ENCODE data around the gene CDKAL1.

CDKAL1 gene

DNA sequence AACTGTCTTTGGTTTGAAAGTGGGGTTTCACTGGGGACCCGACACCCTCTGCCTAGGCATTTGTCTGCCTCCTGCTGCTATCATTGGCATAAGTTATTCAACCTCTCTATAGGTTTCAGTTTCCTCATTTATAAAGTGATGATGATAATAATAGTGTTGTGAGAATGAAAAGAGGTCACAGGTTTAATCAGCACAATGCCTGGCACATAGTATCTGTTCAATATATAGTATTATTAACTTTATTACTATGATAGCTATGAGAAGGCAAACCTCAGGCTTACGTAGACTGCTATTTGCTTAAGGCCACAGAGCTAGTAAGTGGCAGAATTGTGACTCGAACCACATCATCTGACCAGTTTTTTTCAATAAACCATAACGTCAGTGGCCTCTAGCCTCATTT, 256.8 kb downstream of the CDKAL1 start:
- DNase-seq (no peak), ATAC-seq (ENCODE audit: insufficient read depth, low read depth) (no peak)
- no peak overlapping the region for H3K4me2 ChIP-seq (ENCODE audit: insufficient read depth, low read length)
- no peaks in the 10 kb centered on the region for H3K79me2 ChIP-seq (ENCODE audit: insufficient read depth, low read length)
- no peaks in the 10 kb centered on the region for H3K4me1 ChIP-seq (ENCODE audit: insufficient read depth, low read length)
- H2AFZ ChIP-seq (ENCODE audit: low read depth, low read length), result no peak overlapping the region
- no peak overlapping the region for H3K9ac ChIP-seq (ENCODE audit: low read depth, low read length)
- H4K20me1 ChIP-seq (ENCODE audit: insufficient read depth, low read length), result no peaks in the 10 kb centered on the region
- no peaks in the 10 kb centered on the region for H3K9me3 ChIP-seq (ENCODE audit: insufficient read depth, low read length, severe bottlenecking)
- no peak overlapping the region for H3K4me3 ChIP-seq (ENCODE audit: low read depth in 1 of 2, low read length in 2 of 2)
- H3K27me3 ChIP-seq (ENCODE audit: insufficient read depth, low read length, poor library complexity), result no peaks in the 10 kb centered on the region
- TF ChIP-seq, protein P1, sequence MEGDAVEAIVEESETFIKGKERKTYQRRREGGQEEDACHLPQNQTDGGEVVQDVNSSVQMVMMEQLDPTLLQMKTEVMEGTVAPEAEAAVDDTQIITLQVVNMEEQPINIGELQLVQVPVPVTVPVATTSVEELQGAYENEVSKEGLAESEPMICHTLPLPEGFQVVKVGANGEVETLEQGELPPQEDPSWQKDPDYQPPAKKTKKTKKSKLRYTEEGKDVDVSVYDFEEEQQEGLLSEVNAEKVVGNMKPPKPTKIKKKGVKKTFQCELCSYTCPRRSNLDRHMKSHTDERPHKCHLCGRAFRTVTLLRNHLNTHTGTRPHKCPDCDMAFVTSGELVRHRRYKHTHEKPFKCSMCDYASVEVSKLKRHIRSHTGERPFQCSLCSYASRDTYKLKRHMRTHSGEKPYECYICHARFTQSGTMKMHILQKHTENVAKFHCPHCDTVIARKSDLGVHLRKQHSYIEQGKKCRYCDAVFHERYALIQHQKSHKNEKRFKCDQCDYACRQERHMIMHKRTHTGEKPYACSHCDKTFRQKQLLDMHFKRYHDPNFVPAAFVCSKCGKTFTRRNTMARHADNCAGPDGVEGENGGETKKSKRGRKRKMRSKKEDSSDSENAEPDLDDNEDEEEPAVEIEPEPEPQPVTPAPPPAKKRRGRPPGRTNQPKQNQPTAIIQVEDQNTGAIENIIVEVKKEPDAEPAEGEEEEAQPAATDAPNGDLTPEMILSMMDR (IDR thresholded peaks at IDR 0.05; ENCODE audit: borderline replicate concordance, extremely low read depth, low read length, poor library complexity, severe bottlenecking), result no peak
- no peak for TF ChIP-seq EZH2 (IDR thresholded peaks at IDR 0.05; ENCODE audit: borderline replicate concordance, low read depth, low read length, severe bottlenecking)
- H3K27ac ChIP-seq (ENCODE audit: low read length), result no peak overlapping the region
- H3K36me3 ChIP-seq (ENCODE audit: insufficient read depth, low read length), result no peaks in the 10 kb centered on the region

DNA sequence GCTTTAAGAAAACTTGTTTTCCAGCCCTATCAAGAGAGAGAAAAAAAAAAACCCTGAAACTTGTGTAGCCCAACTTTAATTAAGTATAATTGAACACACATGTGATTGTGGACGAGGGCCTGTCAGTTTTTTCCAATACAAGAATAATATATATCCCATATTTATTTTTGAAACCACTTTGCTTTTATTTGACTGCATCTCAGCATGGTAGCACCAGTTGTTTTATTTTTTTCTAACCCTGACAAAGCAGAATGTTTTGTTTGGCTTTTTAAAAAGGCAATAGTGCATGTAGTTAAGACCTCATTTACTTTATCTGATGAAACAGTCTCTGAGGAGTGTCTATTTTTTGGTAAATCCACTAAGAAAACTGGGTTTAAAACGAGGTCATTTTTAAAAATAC, 257.7 kb downstream of the CDKAL1 start:
- Histone ChIP-seq H3K27ac (ENCODE audit: low read length) (no peak overlapping the region), H3K27me3 (ENCODE audit: insufficient read depth, low read length, poor library complexity) (no peaks in the 10 kb centered on the region), H3K4me2 (ENCODE audit: insufficient read depth, low read length) (no peak overlapping the region), H3K4me1 (ENCODE audit: insufficient read depth, low read length) (no peaks in the 10 kb centered on the region), H3K9ac (ENCODE audit: low read depth, low read length) (no peak overlapping the region), H4K20me1 (ENCODE audit: insufficient read depth, low read length) (no peaks in the 10 kb centered on the region), H3K9me3 (ENCODE audit: insufficient read depth, low read length, severe bottlenecking) (no peaks in the 10 kb centered on the region), H3K4me3 (ENCODE audit: low read depth in 1 of 2, low read length in 2 of 2) (no peak overlapping the region), H2AFZ (ENCODE audit: low read depth, low read length) (no peak overlapping the region), H3K79me2 (ENCODE audit: insufficient read depth, low read length) (no peaks in the 10 kb centered on the region), H3K36me3 (ENCODE audit: insufficient read depth, low read length) (no peaks in the 10 kb centered on the region)
- DNase-seq (no peak), ATAC-seq (ENCODE audit: insufficient read depth, low read depth) (no peak)
- no peak for TF ChIP-seq EZH2 (IDR thresholded peaks at IDR 0.05; ENCODE audit: borderline replicate concordance, low read depth, low read length, severe bottlenecking)
- TF ChIP-seq, protein P1 (IDR thresholded peaks at IDR 0.05; ENCODE audit: borderline replicate concordance, extremely low read depth, low read length, poor library complexity, severe bottlenecking), result no peak

DNA sequence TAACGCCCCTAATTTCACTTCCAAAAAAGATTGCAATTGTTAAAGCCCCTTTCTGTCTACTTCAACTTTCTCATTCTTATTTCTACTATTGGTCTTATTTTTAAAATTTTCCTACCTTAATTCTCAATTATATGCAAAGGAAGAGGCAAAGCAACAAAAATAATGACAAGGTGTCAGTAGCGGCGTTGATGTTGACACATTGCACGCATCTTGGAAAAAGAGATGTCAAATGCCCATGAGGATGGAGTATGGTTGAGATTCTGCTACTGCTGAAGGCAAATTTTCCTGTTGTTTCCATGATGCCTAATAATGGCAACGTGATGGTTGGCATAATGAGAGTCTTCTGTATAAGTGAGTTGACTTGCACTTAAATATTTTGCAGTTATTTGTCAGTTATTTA, 258.9 kb downstream of the CDKAL1 start:
- Histone ChIP-seq H3K9ac (ENCODE audit: low read depth, low read length) (no peak overlapping the region), H3K79me2 (ENCODE audit: insufficient read depth, low read length) (no peaks in the 10 kb centered on the region), H2AFZ (ENCODE audit: low read depth, low read length) (no peak overlapping the region), H3K27me3 (ENCODE audit: insufficient read depth, low read length, poor library complexity) (no peaks in the 10 kb centered on the region), H3K4me2 (ENCODE audit: insufficient read depth, low read length) (no peak overlapping the region), H3K36me3 (ENCODE audit: insufficient read depth, low read length) (no peaks in the 10 kb centered on the region), H3K27ac (ENCODE audit: low read length) (no peak overlapping the region), H3K9me3 (ENCODE audit: insufficient read depth, low read length, severe bottlenecking) (no peaks in the 10 kb centered on the region), H3K4me1 (ENCODE audit: insufficient read depth, low read length) (no peaks in the 10 kb centered on the region), H3K4me3 (ENCODE audit: low read depth in 1 of 2, low read length in 2 of 2) (no peak overlapping the region), H4K20me1 (ENCODE audit: insufficient read depth, low read length) (no peaks in the 10 kb centered on the region)
- TF ChIP-seq, protein P1 (IDR thresholded peaks at IDR 0.05; ENCODE audit: borderline replicate concordance, extremely low read depth, low read length, poor library complexity, severe bottlenecking), result no peak
- no peak for TF ChIP-seq EZH2 (IDR thresholded peaks at IDR 0.05; ENCODE audit: borderline replicate concordance, low read depth, low read length, severe bottlenecking)
- ATAC-seq (ENCODE audit: insufficient read depth, low read depth), result no peak
- no peak for DNase-seq

DNA sequence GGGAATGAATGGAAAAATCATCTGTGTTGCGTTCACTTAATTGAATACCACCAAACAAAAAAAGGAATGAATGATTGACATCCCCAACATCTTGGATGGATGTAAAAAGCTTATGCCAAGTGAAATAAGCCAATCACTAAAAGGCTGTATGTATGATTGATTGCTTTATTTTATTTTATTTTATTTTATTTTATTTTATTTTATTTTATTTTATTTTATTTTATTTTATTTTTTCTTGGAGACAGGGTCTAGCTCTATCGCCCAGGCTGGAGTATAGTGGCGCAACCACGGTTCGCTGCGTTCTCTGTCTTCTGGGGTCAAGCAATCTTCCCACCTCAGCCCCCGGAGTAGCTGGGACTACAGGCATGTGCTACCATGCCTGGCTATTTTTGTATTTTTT, 263.3 kb downstream of the CDKAL1 start:
- H3K4me3 ChIP-seq (ENCODE audit: low read depth in 1 of 2, low read length in 2 of 2), result no peak overlapping the region
- H3K4me2 ChIP-seq (ENCODE audit: insufficient read depth, low read length), result no peak overlapping the region
- no peak for ATAC-seq (ENCODE audit: insufficient read depth, low read depth)
- TF ChIP-seq, protein P1 (IDR thresholded peaks at IDR 0.05; ENCODE audit: borderline replicate concordance, extremely low read depth, low read length, poor library complexity, severe bottlenecking), result no peak
- no peak for TF ChIP-seq EZH2 (IDR thresholded peaks at IDR 0.05; ENCODE audit: borderline replicate concordance, low read depth, low read length, severe bottlenecking)
- H4K20me1 ChIP-seq (ENCODE audit: insufficient read depth, low read length), result no peaks in the 10 kb centered on the region
- H3K27ac ChIP-seq (ENCODE audit: low read length), result no peak overlapping the region
- no peak for DNase-seq
- H3K9ac ChIP-seq (ENCODE audit: low read depth, low read length), result no peak overlapping the region
- no peaks in the 10 kb centered on the region for H3K27me3 ChIP-seq (ENCODE audit: insufficient read depth, low read length, poor library complexity)
- H3K79me2 ChIP-seq (ENCODE audit: insufficient read depth, low read length), result no peaks in the 10 kb centered on the region
- H2AFZ ChIP-seq (ENCODE audit: low read depth, low read length), result no peak overlapping the region
- no peaks in the 10 kb centered on the region for H3K4me1 ChIP-seq (ENCODE audit: insufficient read depth, low read length)
- no peaks in the 10 kb centered on the region for H3K36me3 ChIP-seq (ENCODE audit: insufficient read depth, low read length)
- no peaks in the 10 kb centered on the region for H3K9me3 ChIP-seq (ENCODE audit: insufficient read depth, low read length, severe bottlenecking)

Data from DND-41 (cell line).